ENCODE data around the gene EXOSC5. TPM values are rescaled to one million over a fixed set of nuclear protein-coding genes. Genes with fewer than 3 reads are reported as not detected.

The EXOSC5 gene
- total and polyA plus RNA-seq, 10 of the 15 experiments (the other 5 are each of a cell fraction or from before 2014, with no cell fraction given): 15.8 to 123 (median 52.7) TPM

GRCh38 chr19:41414461-41414860, 17.3 kb upstream of the EXOSC5 start (continued):
- TF ChIP-seq HSF1 (IDR thresholded peaks at IDR 0.05; ENCODE audit: low read depth, low read length) (no peak), SRF (IDR thresholded peaks at IDR 0.05; ENCODE audit: low read depth in 2 of 2, low read length in 2 of 2) (no peak), HDGF (IDR thresholded peaks at IDR 0.05) (no peak)

GRCh38 chr19:41413947-41414346, 16.8 kb upstream of the EXOSC5 start:
- H3K27me3 ChIP-seq (replicated peaks in 1 of 2; ENCODE audit: control insufficient read depth in 2 of 2, insufficient read depth in 2 of 2, low read length in 1 of 2): no peaks in the 10 kb centered on the region
- SMC1A ChIA-PET (ENCODE audit: uncharacterized antibody, unreplicated experiment): no interaction called here
- no TSS peak for BruUV-seq (replicated peaks)
- ATAC-seq (no peak), FAIRE-seq (no peak), DNase-seq (ENCODE audit: low read depth, low spot score) (no peak)
- CTCF ChIA-PET: interaction anchor here (0.5 kb wide), 1 partner anchor 145 kb away, joined by 3 read pairs; no protein-coding TSS in a partner anchor
- H3K79me2 ChIP-seq (ENCODE audit: control insufficient read depth, insufficient read depth, low read length): peaks cover 5% of the 10 kb centered on the region
- no peak overlapping the region for H3K9ac ChIP-seq (ENCODE audit: control insufficient read depth, insufficient read depth, low read length)
- H3K4me2 ChIP-seq (ENCODE audit: control insufficient read depth, insufficient read depth): no peak overlapping the region
- peaks cover 1 to 11% of the 10 kb centered on the region in 2 experiments; a peak in 3 of 4 replicates for H3K36me3 ChIP-seq (ENCODE audit: control insufficient read depth in 2 of 2, insufficient read depth in 2 of 2, low read length in 1 of 2)
- no peaks in the 10 kb centered on the region for H3K9me3 ChIP-seq (replicated peaks; ENCODE audit: control insufficient read depth, insufficient read depth, low read length)
- H2AFZ ChIP-seq (ENCODE audit: control insufficient read depth, low read depth, low read length): no peak overlapping the region
- POLR2A ChIA-PET: no interaction called here
- no peak overlapping the region for H3K4me3 ChIP-seq
- intact Hi-C loops (cut with micrococcal nuclease; ENCODE audit: unreplicated experiment) (no loop called here), in situ Hi-C loops (cut with MboI) (no loop called here)
- H3K4me1 ChIP-seq (ENCODE audit: control insufficient read depth, insufficient read depth, low read length): peaks cover 12% of the 10 kb centered on the region
- no peaks in the 10 kb centered on the region for H4K20me1 ChIP-seq (ENCODE audit: control insufficient read depth, insufficient read depth)
- TF ChIP-seq ESRRA (IDR thresholded peaks at IDR 0.05; ENCODE audit: low read length) (no peak), CBX3 (IDR thresholded peaks at IDR 0.05; ENCODE audit: borderline replicate concordance, low read depth) (no peak), SMARCA5 (IDR thresholded peaks at IDR 0.05) (no peak), ZBTB4 (CRISPR knock-in tag; IDR thresholded peaks at IDR 0.05) (no peak), KDM1A (IDR thresholded peaks at IDR 0.05; ENCODE audit: borderline replicate concordance) (no peak)
- no peak overlapping the region for H3K27ac ChIP-seq (ENCODE audit: control insufficient read depth, insufficient read depth)
- RAD21 ChIA-PET (ENCODE audit: unreplicated experiment): no interaction called here
- 93% methylated on average over 10 of the region's 10 CpGs for WGBS (ENCODE audit: insufficient coverage, insufficient replicate concordance, low lambda C conversion rate, missing lambda C conversion rate)

Data from GM12878 (cell line).